ENCODE data around the gene IQSEC1.

IQSEC1 gene

GRCh38 chr3:13073326-13074005 is at the start of gene IQSEC1:
IQSEC1 (minus strand) TSS chr3:13073429; CDS start chr3:13073014, 415 bp downstream.
- no peaks in the 10 kb centered on the region for H3K9me3 Mint-ChIP-seq

GRCh38 chr3:13122081-13123012 is 49.1 kb upstream of the IQSEC1 start:
- DNase-seq (ENCODE audit: low spot score) = no peak
- no peak overlapping the region for H3K27ac Mint-ChIP-seq
- H3K27me3 Mint-ChIP-seq (ENCODE audit: low read depth) = no peaks in the 10 kb centered on the region
- H3K9me3 Mint-ChIP-seq = no peaks in the 10 kb centered on the region
- no peaks in the 10 kb centered on the region for H3K36me3 Mint-ChIP-seq (ENCODE audit: low read depth)
- no peaks in the 10 kb centered on the region for H3K4me1 Mint-ChIP-seq (ENCODE audit: low read depth)
- no peak overlapping the region for H3K4me3 Mint-ChIP-seq

More at GRCh38 chr3:13073326-13074005, at the start of gene IQSEC1:
- Mint-ChIP-seq H3K27ac (peak within 1 kb of the TSS; percentile 75), H3K4me1 (ENCODE audit: low read depth) (peaks cover 49% of the 10 kb centered on the region), H3K36me3 (ENCODE audit: low read depth) (peaks cover 6% of the 10 kb centered on the region), H3K4me3 (peak within 1 kb of the TSS; percentile 87), H3K27me3 (ENCODE audit: low read depth) (peaks cover 30% of the 10 kb centered on the region)
- DNase-seq (ENCODE audit: low spot score) = peak; percentile 68

- no peaks in the 10 kb centered on the region for H3K4me1 Mint-ChIP-seq (ENCODE audit: low read depth)
- H3K4me3 Mint-ChIP-seq = no peak overlapping the region
- H3K36me3 Mint-ChIP-seq (ENCODE audit: low read depth) = no peaks in the 10 kb centered on the region
- H3K27ac Mint-ChIP-seq = no peak overlapping the region
- DNase-seq (ENCODE audit: low spot score) = no peak
- H3K9me3 Mint-ChIP-seq = no peaks in the 10 kb centered on the region
- H3K27me3 Mint-ChIP-seq (ENCODE audit: low read depth) = no peaks in the 10 kb centered on the region
These were observed 48.3 kb upstream of the IQSEC1 start for GRCh38 chr3:13121553-13122001.

GRCh38 chr3:13120928-13121552 is 47.8 kb upstream of the IQSEC1 start:
- Mint-ChIP-seq H3K4me3 (no peak overlapping the region), H3K36me3 (ENCODE audit: low read depth) (no peaks in the 10 kb centered on the region), H3K4me1 (ENCODE audit: low read depth) (no peaks in the 10 kb centered on the region), H3K27ac (no peak overlapping the region), H3K27me3 (ENCODE audit: low read depth) (no peaks in the 10 kb centered on the region), H3K9me3 (no peaks in the 10 kb centered on the region)
- DNase-seq (ENCODE audit: low spot score) = no peak

- Mint-ChIP-seq H3K9me3 (no peaks in the 10 kb centered on the region), H3K4me3 (no peak overlapping the region), H3K36me3 (ENCODE audit: low read depth) (no peaks in the 10 kb centered on the region), H3K4me1 (ENCODE audit: low read depth) (no peaks in the 10 kb centered on the region), H3K27me3 (ENCODE audit: low read depth) (no peaks in the 10 kb centered on the region), H3K27ac (no peak overlapping the region)
- no peak for DNase-seq (ENCODE audit: low spot score)
These were observed 47.2 kb upstream of the IQSEC1 start for GRCh38 chr3:13120289-13120927.

GRCh38 chr3:13119471-13120220 is 46.4 kb upstream of the IQSEC1 start:
- Mint-ChIP-seq H3K4me1 (ENCODE audit: low read depth) (no peaks in the 10 kb centered on the region), H3K4me3 (no peak overlapping the region), H3K27me3 (ENCODE audit: low read depth) (no peaks in the 10 kb centered on the region), H3K9me3 (no peaks in the 10 kb centered on the region), H3K27ac (no peak overlapping the region), H3K36me3 (ENCODE audit: low read depth) (no peaks in the 10 kb centered on the region)
- no peak for DNase-seq (ENCODE audit: low spot score)

GRCh38 chr3:13116426-13116825 is 43.2 kb upstream of the IQSEC1 start:
- H3K27ac Mint-ChIP-seq = no peak overlapping the region
- DNase-seq (ENCODE audit: low spot score) = no peak
- peaks cover 2% of the 10 kb centered on the region for H3K27me3 Mint-ChIP-seq (ENCODE audit: low read depth)
- no peak overlapping the region for H3K4me3 Mint-ChIP-seq
- H3K36me3 Mint-ChIP-seq (ENCODE audit: low read depth) = no peaks in the 10 kb centered on the region
- no peaks in the 10 kb centered on the region for H3K4me1 Mint-ChIP-seq (ENCODE audit: low read depth)
- no peaks in the 10 kb centered on the region for H3K9me3 Mint-ChIP-seq

- Mint-ChIP-seq H3K4me3 (no peak overlapping the region), H3K4me1 (ENCODE audit: low read depth) (no peaks in the 10 kb centered on the region), H3K27ac (no peak overlapping the region), H3K27me3 (ENCODE audit: low read depth) (peaks cover 2% of the 10 kb centered on the region), H3K36me3 (ENCODE audit: low read depth) (no peaks in the 10 kb centered on the region), H3K9me3 (no peaks in the 10 kb centered on the region)
- no peak for DNase-seq (ENCODE audit: low spot score)
These were observed 42.8 kb upstream of the IQSEC1 start for GRCh38 chr3:13115991-13116390.

GRCh38 chr3:13115576-13115910 is 42.3 kb upstream of the IQSEC1 start:
- no peak for DNase-seq (ENCODE audit: low spot score)
- no peak overlapping the region for H3K27ac Mint-ChIP-seq
- no peaks in the 10 kb centered on the region for H3K36me3 Mint-ChIP-seq (ENCODE audit: low read depth)
- no peaks in the 10 kb centered on the region for H3K9me3 Mint-ChIP-seq
- H3K4me3 Mint-ChIP-seq = no peak overlapping the region
- H3K4me1 Mint-ChIP-seq (ENCODE audit: low read depth) = peaks cover 3% of the 10 kb centered on the region
- peaks cover 5% of the 10 kb centered on the region for H3K27me3 Mint-ChIP-seq (ENCODE audit: low read depth)

- Mint-ChIP-seq H3K9me3 (no peaks in the 10 kb centered on the region), H3K27me3 (ENCODE audit: low read depth) (peaks cover 6% of the 10 kb centered on the region), H3K4me3 (no peak overlapping the region), H3K36me3 (ENCODE audit: low read depth) (no peaks in the 10 kb centered on the region), H3K4me1 (ENCODE audit: low read depth) (peaks cover 4% of the 10 kb centered on the region), H3K27ac (no peak overlapping the region)
- DNase-seq (ENCODE audit: low spot score) = no peak
These were observed 41.8 kb upstream of the IQSEC1 start for GRCh38 chr3:13114811-13115575.

GRCh38 chr3:13113346-13114330 is 40.4 kb upstream of the IQSEC1 start:
- no peaks in the 10 kb centered on the region for H3K9me3 Mint-ChIP-seq
- no peaks in the 10 kb centered on the region for H3K36me3 Mint-ChIP-seq (ENCODE audit: low read depth)
- no peak overlapping the region for H3K27ac Mint-ChIP-seq
- peaks cover 4% of the 10 kb centered on the region for H3K4me1 Mint-ChIP-seq (ENCODE audit: low read depth)
- H3K27me3 Mint-ChIP-seq (ENCODE audit: low read depth) = peaks cover 6% of the 10 kb centered on the region
- no peak for DNase-seq (ENCODE audit: low spot score)
- H3K4me3 Mint-ChIP-seq = no peak overlapping the region
